ENCODE results near the gene LENG8. TPM values are rescaled to one million over a fixed set of nuclear protein-coding genes. Genes with fewer than 3 reads are reported as not detected.
"Not testable (repeated sequence)": the region's sequence is repeated elsewhere in the genome, so short reads cannot be mapped to it uniquely, and the experiment has no call there.

LENG8 gene
- total RNA-seq, 4 donors from 2014 or later, result 9.9 to 49.5 (median 15.5) TPM

DNA sequence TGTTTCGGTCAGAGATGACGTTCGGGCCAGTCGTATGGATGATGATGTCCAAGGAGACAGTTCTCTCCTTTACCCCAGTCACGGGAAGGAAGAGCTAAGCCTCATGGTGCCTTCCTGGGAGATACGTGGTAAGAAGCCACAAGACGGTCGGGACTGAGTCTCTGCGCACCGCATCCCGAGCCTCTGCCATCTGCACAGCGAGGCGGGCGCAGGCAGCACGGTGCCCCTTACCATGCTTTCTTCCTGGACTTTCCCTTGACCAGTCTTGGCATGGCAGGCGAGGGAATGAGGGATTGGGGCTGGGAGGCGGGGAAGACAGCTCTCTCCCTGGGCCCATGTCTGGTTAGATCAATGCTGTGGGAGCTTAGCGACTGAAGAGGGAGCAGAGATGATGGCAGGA is 43.6 kb downstream of the LENG8 start:
- no peak for TF ChIP-seq POLR2A (IDR thresholded peaks at IDR 0.05)
- TF ChIP-seq CTCF (IDR thresholded peaks at IDR 0.05 in 4 of 5, conservative IDR thresholded peaks at IDR 0.05 in 1 of 5), result no peak
- H3K4me1 ChIP-seq, result no peaks in the 10 kb centered on the region
- in situ Hi-C loops (cut with MboI; ENCODE audit: low sequenced_read_pairs in 4 of 4) (no loop called here), intact Hi-C loops (cut with DNase I; ENCODE audit: low total_unique reads) (no loop called here)
- no peak overlapping the region for H3K4me3 ChIP-seq
- H3K27ac ChIP-seq, result no peak overlapping the region
- peaks cover 0 to 3% (median 0%) of the 10 kb centered on the region in 3 donors for H3K27me3 ChIP-seq
- H3K36me3 ChIP-seq, result no peaks in the 10 kb centered on the region
- ATAC-seq (no peak), DNase-seq (no peak)
- no peaks in the 10 kb centered on the region for H3K9me3 ChIP-seq

- H3K27ac ChIP-seq; H3K4me1 ChIP-seq; DNase-seq; H3K4me3 ChIP-seq; intact Hi-C loops (cut with DNase I; ENCODE audit: low total_unique reads); H3K27me3 ChIP-seq; H3K9me3 ChIP-seq; H3K36me3 ChIP-seq; in situ Hi-C loops (cut with MboI; ENCODE audit: low sequenced_read_pairs in 4 of 4); ATAC-seq: not testable (repeated sequence)
Measured at GRCh38 chr19:54493056-54493455, 44.1 kb downstream of the LENG8 start.

GRCh38 chr19:54493967-54494585 is 45.1 kb downstream of the LENG8 start:
- DNase-seq (no peak), ATAC-seq (no peak)
- H3K27ac ChIP-seq, result no peak overlapping the region
- H3K4me3 ChIP-seq, result no peak overlapping the region
- no peaks in the 10 kb centered on the region for H3K9me3 ChIP-seq
- TF ChIP-seq POLR2A (IDR thresholded peaks at IDR 0.05) (no peak), CTCF (IDR thresholded peaks at IDR 0.05 in 4 of 5, conservative IDR thresholded peaks at IDR 0.05 in 1 of 5) (no peak)
- H3K36me3 ChIP-seq, result no peaks in the 10 kb centered on the region
- peaks cover 0 to 3% (median 0%) of the 10 kb centered on the region in 3 donors for H3K27me3 ChIP-seq
- intact Hi-C loops (cut with DNase I; ENCODE audit: low total_unique reads) (no loop called here), in situ Hi-C loops (cut with MboI; ENCODE audit: low sequenced_read_pairs in 4 of 4) (no loop called here)
- no peaks in the 10 kb centered on the region for H3K4me1 ChIP-seq

DNA sequence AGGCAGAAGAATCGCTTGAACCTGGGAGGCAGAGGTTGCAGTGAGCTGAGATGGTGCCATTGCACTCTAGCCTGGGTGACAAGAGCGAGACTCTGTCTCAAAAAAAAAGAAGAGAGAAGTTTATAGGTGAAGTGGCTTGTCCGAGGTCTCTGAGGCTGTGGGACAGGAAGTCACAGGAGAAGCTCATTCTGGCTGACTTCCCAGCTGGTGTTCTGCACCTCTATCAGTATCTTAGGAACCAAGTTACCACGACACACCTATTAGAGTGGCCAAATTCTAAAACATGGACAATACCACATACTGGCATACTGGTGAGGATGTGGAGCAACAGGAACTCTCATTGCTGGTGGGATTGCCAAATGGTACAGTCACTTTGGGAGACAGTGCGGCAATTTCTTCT is 46.3 kb downstream of the LENG8 start:
- H3K27ac ChIP-seq; ATAC-seq; H3K27me3 ChIP-seq; H3K9me3 ChIP-seq; H3K36me3 ChIP-seq; H3K4me3 ChIP-seq; H3K4me1 ChIP-seq; in situ Hi-C loops (cut with MboI; ENCODE audit: low sequenced_read_pairs in 4 of 4); DNase-seq; intact Hi-C loops (cut with DNase I; ENCODE audit: low total_unique reads): not testable (repeated sequence)

GRCh38 chr19:54497747-54498450 is 48.9 kb downstream of the LENG8 start:
- H3K4me1 ChIP-seq; H3K27me3 ChIP-seq; ATAC-seq; intact Hi-C loops (cut with DNase I; ENCODE audit: low total_unique reads); in situ Hi-C loops (cut with MboI; ENCODE audit: low sequenced_read_pairs in 4 of 4); H3K4me3 ChIP-seq; H3K9me3 ChIP-seq; H3K27ac ChIP-seq; H3K36me3 ChIP-seq; DNase-seq: not testable (repeated sequence)

DNA sequence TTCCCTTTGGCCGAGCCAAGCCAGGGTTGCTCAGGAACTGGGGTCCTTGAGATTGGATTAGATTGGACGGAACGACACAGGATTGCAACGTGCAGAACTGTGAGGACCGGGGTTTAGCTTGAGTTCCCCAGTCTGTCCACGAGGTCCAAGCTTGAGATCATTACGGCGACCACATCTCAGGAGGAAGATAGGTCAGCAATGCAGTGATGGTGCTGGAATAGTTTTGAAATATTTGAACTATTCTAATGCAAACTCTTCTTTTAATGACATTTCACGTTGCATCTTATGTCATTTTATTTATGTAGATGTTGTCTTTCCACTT is 49.4 kb downstream of the LENG8 start:
- DNase-seq; H3K27me3 ChIP-seq; ATAC-seq; H3K27ac ChIP-seq; H3K36me3 ChIP-seq; in situ Hi-C loops (cut with MboI; ENCODE audit: low sequenced_read_pairs in 4 of 4); H3K4me1 ChIP-seq; H3K9me3 ChIP-seq; H3K4me3 ChIP-seq; intact Hi-C loops (cut with DNase I; ENCODE audit: low total_unique reads): not testable (repeated sequence)

Measured in gastrocnemius medialis (tissue), 4 donors.